GM20431 (cell line): ENCODE results near the gene ITGB5.

Experiments
- in situ Hi-C: fragments of 300-500 bp; cut with MseI, MboI; formaldehyde crosslinking; loops from one replicate; pipeline ENCODE4 v1.15.0; 2020; ENCODE audit warnings: low sequenced_read_pairs; ENCODE audit not compliant: unreplicated experiment

Gene ITGB5

GRCh38 chr3:124877674-124878073 is 9.5 kb downstream of the ITGB5 start:
- in situ Hi-C loops: no loop called here

GRCh38 chr3:124876401-124876878 is 10.7 kb downstream of the ITGB5 start:
- in situ Hi-C loops: no loop called here

- in situ Hi-C loops: no loop called here
These were observed 13.9 kb downstream of the ITGB5 start for GRCh38 chr3:124873226-124873625.

GRCh38 chr3:124867511-124867910 is 19.7 kb downstream of the ITGB5 start:
- in situ Hi-C loops: no loop called here

GRCh38 chr3:124862006-124862405 is 25.2 kb downstream of the ITGB5 start:
- in situ Hi-C loops: no loop called here

- in situ Hi-C loops: no loop called here
These were observed 26.1 kb downstream of the ITGB5 start for GRCh38 chr3:124861041-124861440.

- in situ Hi-C loops: no loop called here
These were observed 26.6 kb downstream of the ITGB5 start for GRCh38 chr3:124860599-124860998.

GRCh38 chr3:124859025-124859424 is 28.1 kb downstream of the ITGB5 start:
- in situ Hi-C loops: no loop called here

- in situ Hi-C loops: no loop called here
These were observed 28.9 kb downstream of the ITGB5 start for GRCh38 chr3:124858275-124858674.

GRCh38 chr3:124856677-124857076 is 30.5 kb downstream of the ITGB5 start:
- in situ Hi-C loops: no loop called here

GRCh38 chr3:124854009-124854408 is 33.2 kb downstream of the ITGB5 start:
- in situ Hi-C loops: no loop called here

- in situ Hi-C loops: no loop called here
These were observed 33.7 kb downstream of the ITGB5 start for GRCh38 chr3:124853446-124853845.

GRCh38 chr3:124851905-124852304 is 35.3 kb downstream of the ITGB5 start:
- in situ Hi-C loops: no loop called here

GRCh38 chr3:124851136-124851535 is 36.0 kb downstream of the ITGB5 start:
- in situ Hi-C loops: no loop called here

GRCh38 chr3:124850633-124851032 is 36.5 kb downstream of the ITGB5 start:
- in situ Hi-C loops: no loop called here

GRCh38 chr3:124850212-124850611 is 37.0 kb downstream of the ITGB5 start:
- in situ Hi-C loops: no loop called here

GRCh38 chr3:124848300-124848699 is 38.9 kb downstream of the ITGB5 start:
- in situ Hi-C loops: no loop called here

- in situ Hi-C loops: no loop called here
These were observed 39.3 kb downstream of the ITGB5 start for GRCh38 chr3:124847863-124848262.

GRCh38 chr3:124847051-124847450 is 40.1 kb downstream of the ITGB5 start:
- in situ Hi-C loops: no loop called here

GRCh38 chr3:124846189-124846588 is 41.0 kb downstream of the ITGB5 start:
- in situ Hi-C loops: no loop called here

GRCh38 chr3:124845406-124845805 is 41.8 kb downstream of the ITGB5 start:
- in situ Hi-C loops: no loop called here

GRCh38 chr3:124843506-124844177 is 43.5 kb downstream of the ITGB5 start:
- in situ Hi-C loops: no loop called here
